ENCODE results near the gene ECT2. TPM values are rescaled to one million over a fixed set of nuclear protein-coding genes. Genes with fewer than 3 reads are reported as not detected.

The ECT2 gene
- polyA plus RNA-seq, 1 of the 3 experiments (the other 2 are of a cell fraction) = 8.6 TPM

- no peak for TF ChIP-seq FOSL2 (IDR thresholded peaks at IDR 0.05; ENCODE audit: borderline replicate concordance, low read depth)
These were observed 96.8 kb downstream of the ECT2 start (continued) for GRCh38 chr3:172847292-172847691.

GRCh38 chr3:172848910-172849309 is 98.4 kb downstream of the ECT2 start:
- no peak for TF ChIP-seq SIN3A (IDR thresholded peaks at IDR 0.05; ENCODE audit: borderline replicate concordance, low read depth, low read length)
- no peak for TF ChIP-seq TAF1 (IDR thresholded peaks at IDR 0.05; ENCODE audit: borderline replicate concordance, low read depth, low read length)
- no peak for TF ChIP-seq RCOR1 (IDR thresholded peaks at IDR 0.05; ENCODE audit: low read length)
- TF ChIP-seq POLR2AphosphoS5 (IDR thresholded peaks at IDR 0.05; ENCODE audit: low read depth, low read length) = no peak
- no peak for TF ChIP-seq CHD2 (IDR thresholded peaks at IDR 0.05; ENCODE audit: low read length, partially characterized antibody)
- TF ChIP-seq, protein P1, sequence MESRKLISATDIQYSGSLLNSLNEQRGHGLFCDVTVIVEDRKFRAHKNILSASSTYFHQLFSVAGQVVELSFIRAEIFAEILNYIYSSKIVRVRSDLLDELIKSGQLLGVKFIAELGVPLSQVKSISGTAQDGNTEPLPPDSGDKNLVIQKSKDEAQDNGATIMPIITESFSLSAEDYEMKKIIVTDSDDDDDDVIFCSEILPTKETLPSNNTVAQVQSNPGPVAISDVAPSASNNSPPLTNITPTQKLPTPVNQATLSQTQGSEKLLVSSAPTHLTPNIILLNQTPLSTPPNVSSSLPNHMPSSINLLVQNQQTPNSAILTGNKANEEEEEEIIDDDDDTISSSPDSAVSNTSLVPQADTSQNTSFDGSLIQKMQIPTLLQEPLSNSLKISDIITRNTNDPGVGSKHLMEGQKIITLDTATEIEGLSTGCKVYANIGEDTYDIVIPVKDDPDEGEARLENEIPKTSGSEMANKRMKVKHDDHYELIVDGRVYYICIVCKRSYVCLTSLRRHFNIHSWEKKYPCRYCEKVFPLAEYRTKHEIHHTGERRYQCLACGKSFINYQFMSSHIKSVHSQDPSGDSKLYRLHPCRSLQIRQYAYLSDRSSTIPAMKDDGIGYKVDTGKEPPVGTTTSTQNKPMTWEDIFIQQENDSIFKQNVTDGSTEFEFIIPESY (IDR thresholded peaks at IDR 0.05; ENCODE audit: borderline replicate concordance, low read depth) = no peak
- 19% methylated on average over 1 of the region's 1 CpG for WGBS (ENCODE audit: low lambda C conversion rate)
- Histone ChIP-seq H2AFZ (ENCODE audit: low read depth) (no peak overlapping the region), H4K20me1 (ENCODE audit: insufficient read depth) (no peaks in the 10 kb centered on the region), H3K4me1 (ENCODE audit: control insufficient read depth in 1 of 2, insufficient read depth in 2 of 2, low read depth in 1 of 2, low read length in 1 of 2) (no peaks in the 10 kb centered on the region; a peak in 1 of 4 replicates), H3K9ac (no peak overlapping the region), H3K9me2 (no peaks in the 10 kb centered on the region), H3K79me2 (ENCODE audit: insufficient read depth) (no peaks in the 10 kb centered on the region), H3F3A (replicated peaks; ENCODE audit: insufficient read depth) (no peaks in the 10 kb centered on the region), H3K27ac (ENCODE audit: low read depth in 2 of 2, low read length in 1 of 2) (no peak overlapping the region), H3K36me3 (replicated peaks in 1 of 2; ENCODE audit: control insufficient read depth in 1 of 2, insufficient read depth in 2 of 2, low read length in 1 of 2) (no peaks in the 10 kb centered on the region), H3K4me3 (ENCODE audit: low read depth in 2 of 2, low read length in 1 of 2) (no peak overlapping the region), H3K4me2 (no peak overlapping the region), H3K27me3 (ENCODE audit: insufficient read depth) (no peaks in the 10 kb centered on the region), H3K9me3 (no peaks in the 10 kb centered on the region)
- ChIA-PET POLR2A (no interaction called here), CTCF (interaction anchor here (1.3 kb wide), 1 partner anchor 13 kb away, joined by 5 read pairs; no protein-coding TSS in a partner anchor)
- DNase-seq = no peak

GRCh38 chr3:172853005-172853404 is 102.5 kb downstream of the ECT2 start:
- Histone ChIP-seq H3K9ac (no peak overlapping the region), H3F3A (replicated peaks; ENCODE audit: insufficient read depth) (peaks cover 14% of the 10 kb centered on the region), H2AFZ (ENCODE audit: low read depth) (no peak overlapping the region), H3K4me3 (ENCODE audit: low read depth in 2 of 2, low read length in 1 of 2) (no peak overlapping the region), H3K36me3 (replicated peaks in 1 of 2; ENCODE audit: control insufficient read depth in 1 of 2, insufficient read depth in 2 of 2, low read length in 1 of 2) (no peaks in the 10 kb centered on the region), H4K20me1 (ENCODE audit: insufficient read depth) (no peaks in the 10 kb centered on the region), H3K9me3 (no peaks in the 10 kb centered on the region), H3K4me2 (no peak overlapping the region), H3K27ac (ENCODE audit: low read depth in 2 of 2, low read length in 1 of 2) (no peak overlapping the region), H3K9me2 (no peaks in the 10 kb centered on the region), H3K79me2 (ENCODE audit: insufficient read depth) (no peaks in the 10 kb centered on the region), H3K27me3 (ENCODE audit: insufficient read depth) (no peaks in the 10 kb centered on the region), H3K4me1 (ENCODE audit: control insufficient read depth in 1 of 2, insufficient read depth in 2 of 2, low read depth in 1 of 2, low read length in 1 of 2) (no peaks in the 10 kb centered on the region; a peak in 1 of 4 replicates)
- 42% methylated on average over 1 of the region's 1 CpG for WGBS (ENCODE audit: low lambda C conversion rate)
- CTCF ChIA-PET = interaction anchor here (1.1 kb wide), 1 partner anchor 17 kb away, joined by 3 read pairs; no protein-coding TSS in a partner anchor
- no peak for DNase-seq
- POLR2A ChIA-PET = no interaction called here
- TF ChIP-seq FOXM1 (IDR thresholded peaks at IDR 0.05; ENCODE audit: low read depth) (no peak), PBX3 (IDR thresholded peaks at IDR 0.05) (no peak), CHD2 (IDR thresholded peaks at IDR 0.05; ENCODE audit: low read length, partially characterized antibody) (no peak), GATA2 (CRISPR knock-in tag; IDR thresholded peaks at IDR 0.05) (no peak), JUND (IDR thresholded peaks at IDR 0.05) (no peak), FOXJ3 (CRISPR knock-in tag; IDR thresholded peaks at IDR 0.05) (no peak), IRF3 (IDR thresholded peaks at IDR 0.05; ENCODE audit: low read depth, low read length) (no peak), ELF1 (IDR thresholded peaks at IDR 0.05) (no peak), EZH2phosphoT487 (IDR thresholded peaks at IDR 0.05; ENCODE audit: borderline replicate concordance, low read depth) (no peak), USF1 (IDR thresholded peaks at IDR 0.05; ENCODE audit: borderline replicate concordance, low read depth) (no peak), NFIC (IDR thresholded peaks at IDR 0.05; ENCODE audit: borderline replicate concordance) (no peak), SIN3A (IDR thresholded peaks at IDR 0.05; ENCODE audit: borderline replicate concordance, low read depth, low read length) (no peak), MXI1 (IDR thresholded peaks at IDR 0.05; ENCODE audit: low read depth, low read length) (no peak), RCOR1 (IDR thresholded peaks at IDR 0.05; ENCODE audit: low read length) (no peak)
- TF ChIP-seq, protein P2, sequence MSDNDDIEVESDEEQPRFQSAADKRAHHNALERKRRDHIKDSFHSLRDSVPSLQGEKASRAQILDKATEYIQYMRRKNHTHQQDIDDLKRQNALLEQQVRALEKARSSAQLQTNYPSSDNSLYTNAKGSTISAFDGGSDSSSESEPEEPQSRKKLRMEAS (IDR thresholded peaks at IDR 0.05; ENCODE audit: low read depth) = no peak
